ENCODE data around the gene RBM19. TPM values are rescaled to one million over a fixed set of nuclear protein-coding genes. Genes with fewer than 3 reads are reported as not detected.

RBM19 gene
- total RNA-seq, 1 donor from 2014 or later, result 15.7 TPM

DNA sequence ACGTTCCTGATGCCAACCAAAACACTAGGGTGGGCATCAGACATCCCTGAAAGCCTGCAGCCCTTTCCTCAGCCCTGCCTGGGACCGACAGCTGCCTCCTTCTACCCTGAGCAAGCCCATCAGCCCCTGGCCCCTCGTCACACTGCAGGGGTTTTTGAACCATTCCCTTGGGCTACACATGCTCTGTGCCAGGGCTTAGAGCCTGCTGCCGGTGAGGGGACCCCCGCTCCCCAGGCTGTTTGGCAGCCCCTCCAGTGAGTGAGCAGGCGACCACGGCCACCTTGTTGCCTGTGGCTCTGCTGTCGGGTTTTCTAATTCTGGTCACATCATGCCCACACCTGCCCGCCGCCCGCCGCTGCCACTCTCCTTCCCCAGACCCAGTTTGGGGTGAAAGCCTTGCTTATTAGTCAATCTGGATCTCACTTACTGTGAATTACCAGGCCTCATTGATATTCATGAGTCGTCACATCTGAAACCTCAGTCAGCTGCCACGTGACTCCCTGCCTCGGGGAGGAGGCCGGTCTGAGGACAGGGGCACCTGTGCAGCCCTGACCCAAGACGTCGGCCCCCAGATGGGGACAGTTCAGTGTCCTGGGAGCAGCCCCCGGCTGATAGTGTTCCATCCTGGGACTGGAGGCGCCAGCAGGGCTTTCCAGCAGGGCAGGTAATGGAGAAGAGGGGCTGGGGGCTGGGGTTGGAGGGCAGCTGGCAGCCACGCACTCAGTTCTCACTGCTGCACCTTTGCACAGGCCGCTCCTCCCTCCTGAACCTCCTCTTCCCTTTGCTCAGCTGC, 163.0 kb downstream of the RBM19 start:
- intact Hi-C loops (cut with DNase I), result no loop called here
- DNase-seq (ENCODE audit: low spot score), result no peak

DNA sequence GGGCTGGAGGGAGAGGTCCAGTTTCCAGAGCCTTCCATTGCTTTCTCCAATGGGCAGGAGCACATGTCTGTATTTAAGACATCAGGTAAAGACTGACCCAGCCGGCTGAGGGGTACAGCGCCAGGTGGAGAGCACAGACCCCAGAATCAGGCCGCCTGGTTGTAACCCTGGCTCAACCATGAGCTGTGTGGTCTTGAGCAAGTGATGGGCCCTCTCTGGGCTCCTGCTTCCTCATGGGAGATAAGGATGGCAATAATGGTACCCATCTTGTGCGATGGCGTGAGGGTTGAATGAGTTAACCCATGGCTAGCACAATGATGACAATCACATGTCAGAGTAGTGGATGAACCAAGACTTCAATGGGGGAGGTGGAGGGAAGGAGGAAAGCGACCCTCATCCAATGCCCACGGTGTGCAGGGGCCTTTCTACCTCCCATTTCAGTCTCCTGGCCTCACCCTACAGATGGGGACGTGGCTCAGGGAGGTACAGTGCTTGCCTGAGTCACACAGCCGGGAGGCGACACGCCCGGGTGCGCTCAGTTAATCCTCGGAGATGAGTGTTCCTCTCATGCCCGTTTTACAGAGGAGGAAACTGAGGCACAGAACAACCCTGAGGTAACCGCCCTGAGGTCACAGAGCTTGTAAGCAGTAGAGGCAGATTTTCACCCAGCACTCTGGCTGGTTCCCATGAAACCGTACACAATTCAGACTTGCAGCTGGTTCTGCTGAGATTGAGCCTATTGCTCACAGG, 163.9 kb downstream of the RBM19 start:
- intact Hi-C loops (cut with DNase I), result no loop called here

DNA sequence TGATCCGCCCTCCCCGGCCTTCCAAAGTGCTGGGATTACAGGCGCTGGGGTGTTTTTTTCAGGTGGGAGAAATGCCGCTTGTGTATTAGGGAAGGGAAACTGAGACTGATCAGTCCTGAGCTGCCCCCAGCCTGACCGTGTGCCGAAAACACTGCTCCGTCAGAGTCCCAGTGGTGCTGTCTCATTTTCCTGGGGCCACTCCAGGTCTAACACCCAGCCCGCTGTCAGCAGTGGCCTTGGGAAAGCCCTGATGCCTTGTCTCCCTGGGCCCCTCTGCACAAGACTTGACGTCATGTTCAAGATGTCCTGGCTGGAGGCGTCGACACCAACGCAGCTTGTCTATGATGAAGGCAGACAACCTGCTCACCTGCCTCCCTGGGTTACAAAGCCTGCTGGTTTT, 165.9 kb downstream of the RBM19 start:
- no peak for DNase-seq (ENCODE audit: low spot score)
- intact Hi-C loops (cut with DNase I), result no loop called here

More for the DNA sequence above, 163.9 kb downstream of the RBM19 start:
- DNase-seq (ENCODE audit: low spot score), result no peak

DNA sequence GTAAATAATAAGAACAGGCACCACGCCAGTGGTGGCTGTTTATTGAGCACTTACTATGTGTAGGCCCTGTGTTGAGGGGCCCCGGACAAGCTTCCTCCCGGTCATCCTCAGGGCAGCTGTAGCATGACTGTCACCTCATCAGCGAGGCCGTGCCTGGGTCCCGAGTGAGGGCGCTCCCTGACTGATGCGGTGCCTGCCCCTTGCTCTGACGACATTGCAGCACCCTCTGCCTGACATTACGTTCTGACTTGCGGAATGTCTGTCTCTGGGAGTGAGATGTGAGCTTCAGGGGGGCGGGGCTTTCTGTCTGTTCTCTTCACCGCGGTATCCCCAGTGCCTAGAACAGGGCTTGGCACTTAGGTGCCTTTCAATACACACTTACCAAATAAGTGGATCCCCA, 167.6 kb downstream of the RBM19 start:
- intact Hi-C loops (cut with DNase I), result no loop called here
- DNase-seq (ENCODE audit: low spot score), result no peak

DNA sequence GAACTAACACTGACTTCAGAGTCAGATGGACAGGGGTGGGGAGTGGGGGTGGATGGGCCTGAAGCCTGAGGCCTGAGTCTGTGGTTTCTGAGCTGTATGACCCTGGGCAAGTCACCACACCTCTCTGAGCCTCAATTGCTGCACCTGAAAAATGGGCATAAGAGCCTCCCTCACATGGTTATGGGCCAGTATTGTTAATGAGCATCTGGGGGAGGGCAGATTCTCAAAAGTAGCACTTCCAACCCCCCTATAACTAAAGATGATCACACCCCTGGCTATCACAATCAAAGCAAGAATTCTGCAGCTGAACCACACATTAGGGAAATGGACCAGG, 168.6 kb downstream of the RBM19 start:
- DNase-seq (ENCODE audit: low spot score), result no peak
- intact Hi-C loops (cut with DNase I), result no loop called here

DNA sequence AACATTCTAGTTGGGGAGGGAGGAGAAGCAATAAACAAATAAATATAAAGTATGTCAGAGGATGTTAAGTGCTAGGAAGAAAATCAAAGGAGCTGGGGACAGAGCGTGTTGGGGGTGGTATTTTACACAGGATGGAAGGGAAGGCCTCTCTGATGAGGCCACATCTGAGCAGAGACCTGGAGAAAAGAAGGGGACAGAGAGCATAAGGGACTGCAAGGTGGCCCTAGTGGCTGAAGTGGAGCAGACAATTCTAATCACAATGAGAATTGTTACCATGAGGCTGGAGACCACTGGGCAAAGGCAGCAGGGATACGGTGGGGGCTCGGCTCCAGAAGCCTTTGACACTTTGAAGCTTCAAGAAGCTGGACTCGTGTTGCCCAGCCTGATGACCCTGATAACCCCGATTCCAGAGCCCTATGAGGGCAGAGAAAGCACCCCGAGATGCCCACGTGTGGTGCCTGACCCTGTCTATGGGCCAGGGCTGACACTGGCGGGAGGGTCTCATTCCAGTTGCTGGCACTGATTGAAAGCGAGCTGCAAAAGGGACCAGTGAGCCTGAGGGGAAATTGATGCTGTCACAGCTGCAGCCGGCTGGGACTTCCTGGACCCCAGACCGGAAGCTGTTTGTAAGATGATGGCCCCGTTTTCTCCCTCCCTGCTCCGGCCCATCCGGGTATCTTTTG, 169.1 kb downstream of the RBM19 start:
- DNase-seq (ENCODE audit: low spot score), result no peak
- intact Hi-C loops (cut with DNase I), result no loop called here

DNA sequence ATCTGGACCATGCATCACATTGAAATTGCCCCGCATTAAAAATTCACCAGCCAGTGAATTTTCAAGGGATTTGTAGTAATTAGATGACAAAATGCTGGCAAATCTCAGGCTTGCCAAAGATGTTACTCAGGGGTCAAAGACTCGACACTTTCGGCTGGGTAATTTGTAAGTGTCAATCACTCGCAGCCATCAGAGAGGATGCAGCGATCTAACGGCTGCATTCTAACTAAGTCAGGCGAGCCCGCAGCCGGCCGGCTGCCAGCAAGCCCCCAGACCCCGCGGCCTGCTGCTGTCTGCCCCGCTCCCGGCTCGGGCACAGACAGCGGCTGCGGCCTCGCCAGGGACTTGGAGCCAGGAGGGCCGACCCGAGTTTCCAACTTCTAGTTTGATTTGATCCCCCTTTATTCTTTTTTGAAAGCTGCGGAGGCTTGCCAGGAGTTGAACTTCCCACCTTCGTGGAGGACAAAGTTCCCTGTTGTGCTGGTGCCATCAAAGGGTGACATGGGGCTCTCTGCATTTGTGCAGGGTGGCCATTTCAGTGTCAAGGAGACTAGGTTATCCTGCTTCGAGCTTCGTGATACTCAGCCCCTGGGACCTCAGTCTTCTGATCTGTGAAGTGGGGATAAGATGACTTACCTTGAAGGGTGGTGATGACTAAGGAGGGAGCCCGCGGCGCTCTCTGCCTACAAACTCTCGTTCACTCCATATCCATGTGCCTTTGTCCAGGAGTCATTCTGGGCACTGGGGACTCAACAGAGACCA, 169.9 kb downstream of the RBM19 start:
- DNase-seq (ENCODE audit: low spot score), result no peak
- intact Hi-C loops (cut with DNase I), result no loop called here

DNA sequence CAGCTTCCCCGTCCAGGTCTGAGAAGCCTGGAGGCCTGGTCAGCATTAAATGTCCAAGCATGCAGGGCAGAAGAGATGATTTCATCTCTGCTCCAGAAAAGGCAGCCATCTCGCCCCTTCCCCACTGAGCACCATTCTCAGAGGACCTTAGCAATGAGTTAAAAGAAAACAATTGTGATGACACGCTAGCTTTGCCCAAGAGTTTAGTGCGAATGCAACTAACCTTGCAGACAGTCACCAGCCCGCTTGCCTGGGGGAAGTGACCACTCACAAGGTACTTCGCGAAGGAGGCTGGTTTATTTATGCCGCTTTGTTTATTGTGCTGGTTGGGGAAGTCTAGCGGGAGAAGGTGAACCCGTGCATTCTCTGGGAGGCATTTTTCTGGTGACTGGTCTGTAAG, 170.7 kb downstream of the RBM19 start:
- intact Hi-C loops (cut with DNase I), result no loop called here
- no peak for DNase-seq (ENCODE audit: low spot score)

DNA sequence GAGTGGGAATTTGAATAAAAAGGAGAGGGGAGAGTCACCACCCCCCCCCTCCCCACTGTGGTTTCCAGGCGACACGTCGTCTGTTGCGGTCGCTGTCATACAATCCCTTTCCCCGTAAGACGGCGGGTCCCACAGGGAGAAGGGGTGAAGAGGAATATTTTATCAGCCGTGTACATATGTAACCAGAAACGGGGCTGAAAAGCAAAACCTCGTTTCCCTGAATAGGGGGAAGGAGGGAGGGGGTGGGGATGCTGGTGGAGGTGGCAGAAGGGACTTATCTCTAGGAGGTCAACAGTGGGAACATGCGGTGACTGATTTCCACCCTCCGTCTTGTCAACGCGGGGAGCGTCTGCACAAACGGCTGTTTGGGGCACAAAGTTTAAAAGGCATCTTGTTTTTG, 171.4 kb downstream of the RBM19 start:
- intact Hi-C loops (cut with DNase I), result no loop called here
- no peak for DNase-seq (ENCODE audit: low spot score)

DNA sequence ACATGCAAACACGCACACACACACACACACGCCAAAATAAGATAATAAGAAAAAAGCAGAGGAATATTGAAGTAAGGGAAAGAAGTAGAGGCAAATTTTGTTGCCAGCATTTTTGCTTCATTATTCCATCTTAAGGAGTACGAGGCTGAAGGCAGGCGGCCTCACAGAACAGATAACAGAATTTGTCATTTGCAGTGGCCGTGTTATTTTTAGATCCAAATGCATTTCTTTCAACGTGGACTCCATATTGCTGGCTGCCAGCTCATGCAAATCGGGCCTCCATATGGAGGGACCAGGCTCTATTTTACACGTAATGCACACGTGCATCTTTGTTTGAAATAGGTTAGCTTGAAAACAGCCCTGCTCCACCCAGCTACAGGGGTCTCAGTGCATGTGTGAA, 172.9 kb downstream of the RBM19 start:
- intact Hi-C loops (cut with DNase I), result no loop called here
- DNase-seq (ENCODE audit: low spot score), result no peak

DNA sequence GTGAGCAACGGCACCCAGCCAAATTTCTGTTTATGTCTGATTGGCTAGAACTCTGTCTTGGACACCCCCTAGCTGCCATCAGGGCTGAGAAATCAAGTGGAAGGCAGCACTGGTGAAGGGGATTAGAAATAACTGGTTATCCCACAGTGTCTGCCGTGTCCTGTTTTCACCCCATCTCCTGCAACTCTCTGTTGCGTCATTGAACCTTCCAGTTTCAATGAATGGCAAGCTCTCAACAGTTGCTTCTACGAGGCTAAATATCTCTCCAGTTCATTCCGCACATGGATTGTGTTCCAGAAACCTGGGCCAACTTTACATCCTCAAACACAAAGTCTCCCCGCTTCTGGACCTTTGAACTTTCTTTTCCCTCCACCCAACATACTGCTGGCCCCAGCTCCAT, 173.7 kb downstream of the RBM19 start:
- DNase-seq (ENCODE audit: low spot score), result no peak
- intact Hi-C loops (cut with DNase I), result no loop called here

DNA sequence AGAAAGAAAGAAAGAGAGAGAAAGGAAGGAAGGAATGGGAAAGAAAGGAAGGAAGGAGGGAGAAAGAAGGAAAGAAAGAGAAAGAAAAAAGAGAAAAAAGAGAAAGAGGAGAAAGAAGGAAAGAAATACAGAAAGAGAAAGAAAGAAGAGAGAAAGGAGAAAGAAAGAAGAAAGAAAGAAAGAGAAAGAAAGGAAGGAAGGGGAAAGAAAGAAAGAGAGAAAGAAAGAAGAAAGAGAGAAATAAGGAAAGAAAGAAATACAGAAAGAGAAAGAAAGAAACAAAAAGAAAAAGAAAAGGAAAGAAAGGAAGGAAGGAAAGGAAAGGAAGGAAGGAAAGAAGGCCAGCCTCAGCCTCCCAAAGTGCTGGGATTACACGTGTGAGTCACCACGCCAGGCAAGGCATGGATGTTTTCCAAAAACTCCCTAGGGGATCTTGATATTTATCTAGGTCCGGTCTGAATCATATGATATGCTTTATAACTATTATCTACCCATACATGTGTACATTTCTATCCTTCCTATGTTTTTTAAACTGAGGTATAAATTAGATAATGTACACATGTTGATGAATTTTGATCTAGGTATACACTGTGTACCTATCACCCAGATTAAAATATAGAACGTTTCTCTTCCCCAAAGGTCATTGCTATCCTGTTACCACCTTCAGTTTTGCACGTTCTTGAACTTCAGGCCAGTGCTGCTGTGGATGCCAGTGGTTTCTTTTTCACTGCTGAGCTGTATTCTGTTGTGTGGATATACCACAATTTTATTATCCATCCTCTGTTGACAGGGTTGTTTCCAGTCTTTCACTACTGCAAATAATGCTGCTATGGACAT, 177.9 kb downstream of the RBM19 start:
- intact Hi-C loops (cut with DNase I), result no loop called here
- no peak for DNase-seq (ENCODE audit: low spot score)

DNA sequence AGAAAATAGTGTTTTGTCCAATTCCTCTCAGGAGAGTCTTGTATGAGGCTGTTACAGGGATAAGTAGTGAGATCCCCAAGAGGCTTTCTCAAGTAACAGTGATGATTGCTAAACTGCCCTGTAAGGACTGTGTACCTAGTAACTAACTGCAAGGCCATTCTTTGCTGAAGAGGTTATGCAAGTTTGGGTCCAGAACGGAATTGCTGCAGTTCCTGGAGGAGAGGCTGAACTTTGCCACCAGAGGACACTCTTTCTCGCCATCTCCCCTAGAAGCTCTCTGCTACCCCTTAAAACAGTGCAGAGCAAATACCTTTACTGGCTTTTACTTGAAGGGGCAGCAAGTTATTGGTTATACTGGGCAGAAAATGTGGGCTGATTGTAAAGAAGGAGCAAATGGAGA, 180.0 kb downstream of the RBM19 start:
- intact Hi-C loops (cut with DNase I), result no loop called here
- no peak for DNase-seq (ENCODE audit: low spot score)

DNA sequence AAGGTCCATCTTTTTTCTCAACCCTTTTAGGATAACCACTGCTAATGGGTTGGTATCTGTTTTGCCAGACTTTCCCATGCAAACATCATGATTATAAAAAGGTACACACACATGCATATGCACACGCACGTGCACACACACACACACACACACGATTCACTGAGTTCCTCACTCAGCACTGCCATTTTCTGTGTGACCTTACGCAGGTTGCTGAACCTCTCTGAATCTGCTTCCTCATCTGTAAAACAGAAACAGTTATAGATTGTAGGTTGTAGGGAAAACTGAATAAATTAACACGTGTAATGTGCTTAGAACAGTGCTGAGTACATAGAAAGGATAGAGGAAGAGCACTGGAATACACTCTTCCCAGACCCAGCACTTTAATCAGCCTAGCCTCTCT, 182.3 kb downstream of the RBM19 start:
- DNase-seq (ENCODE audit: low spot score), result no peak
- intact Hi-C loops (cut with DNase I), result no loop called here

DNA sequence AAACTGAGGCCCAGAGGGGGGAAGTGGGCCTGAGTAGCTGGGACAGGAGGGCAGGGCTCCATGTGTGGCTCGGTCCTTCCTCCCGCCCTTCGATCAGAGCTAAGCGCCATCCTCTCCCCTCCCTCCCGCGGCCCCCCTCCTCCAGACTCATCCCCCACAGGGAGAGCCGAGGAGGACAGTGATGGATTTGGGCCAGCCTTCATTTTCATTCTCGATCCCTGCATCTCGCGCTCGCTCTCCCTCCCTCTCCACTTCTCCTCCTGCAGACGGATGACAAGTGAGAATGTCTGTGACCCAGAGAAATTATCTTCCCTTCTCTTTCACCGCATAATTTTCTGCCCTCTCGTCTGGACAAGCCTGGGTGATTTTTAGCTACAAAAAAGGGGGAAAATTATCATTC, 183.3 kb downstream of the RBM19 start:
- DNase-seq (ENCODE audit: low spot score), result no peak
- intact Hi-C loops (cut with DNase I), result no loop called here

DNA sequence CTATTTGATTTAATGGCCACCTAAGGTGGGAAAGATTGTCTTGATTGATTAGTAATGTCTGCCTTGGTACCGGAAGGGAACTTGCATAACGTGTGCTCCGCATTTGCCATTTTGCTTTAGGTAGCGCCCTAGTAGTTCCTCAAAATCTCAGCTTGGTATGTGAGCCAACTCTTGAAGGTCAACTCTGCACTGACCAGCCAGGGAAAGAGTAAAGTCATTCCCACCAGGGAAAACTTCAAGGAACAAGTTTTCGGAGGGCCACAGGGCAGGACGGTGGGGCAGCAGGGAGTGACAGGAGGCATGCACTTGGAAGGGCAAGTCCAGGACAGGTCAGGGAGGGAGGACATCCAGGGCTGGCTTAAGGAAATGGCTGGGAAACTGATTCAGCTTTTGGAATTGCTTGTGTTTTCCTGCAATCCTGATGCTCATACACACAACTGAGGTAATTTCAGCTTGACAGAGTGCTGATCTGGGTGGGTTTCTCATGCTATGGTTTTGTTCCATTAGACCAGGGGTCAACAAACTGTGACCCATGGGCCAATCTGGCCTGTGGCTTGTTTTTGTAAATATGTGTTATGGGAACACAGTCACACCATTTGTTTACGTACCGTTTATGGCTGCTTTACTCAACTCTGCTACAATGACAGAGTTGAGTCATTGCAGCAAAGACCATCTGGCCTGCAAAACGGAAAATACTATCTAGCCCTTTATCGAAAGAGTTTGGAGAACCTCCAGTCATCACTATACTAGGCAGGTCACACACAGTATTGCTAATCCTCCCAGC, 184.5 kb downstream of the RBM19 start:
- intact Hi-C loops (cut with DNase I), result no loop called here
- DNase-seq (ENCODE audit: low spot score), result no peak

DNA sequence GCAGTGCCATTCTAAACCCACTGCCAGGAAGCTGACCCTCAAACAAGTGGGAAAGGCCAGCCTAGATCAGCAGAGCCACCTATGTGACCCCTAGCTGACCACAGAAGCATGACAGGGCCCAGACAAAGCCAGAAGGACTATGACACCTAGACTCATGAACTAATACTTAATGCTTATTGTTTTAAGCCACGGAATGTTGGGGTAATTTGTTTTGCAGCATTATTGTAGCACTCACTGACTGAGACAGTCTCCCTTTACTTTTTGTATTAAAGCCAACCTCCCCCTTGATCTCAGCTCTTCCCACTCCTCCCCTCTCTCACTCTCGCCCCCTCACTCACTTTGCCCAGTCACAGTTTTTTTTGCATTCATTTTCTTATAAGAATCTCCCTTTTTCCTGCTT, 186.4 kb downstream of the RBM19 start:
- intact Hi-C loops (cut with DNase I), result no loop called here
- DNase-seq (ENCODE audit: low spot score), result no peak

DNA sequence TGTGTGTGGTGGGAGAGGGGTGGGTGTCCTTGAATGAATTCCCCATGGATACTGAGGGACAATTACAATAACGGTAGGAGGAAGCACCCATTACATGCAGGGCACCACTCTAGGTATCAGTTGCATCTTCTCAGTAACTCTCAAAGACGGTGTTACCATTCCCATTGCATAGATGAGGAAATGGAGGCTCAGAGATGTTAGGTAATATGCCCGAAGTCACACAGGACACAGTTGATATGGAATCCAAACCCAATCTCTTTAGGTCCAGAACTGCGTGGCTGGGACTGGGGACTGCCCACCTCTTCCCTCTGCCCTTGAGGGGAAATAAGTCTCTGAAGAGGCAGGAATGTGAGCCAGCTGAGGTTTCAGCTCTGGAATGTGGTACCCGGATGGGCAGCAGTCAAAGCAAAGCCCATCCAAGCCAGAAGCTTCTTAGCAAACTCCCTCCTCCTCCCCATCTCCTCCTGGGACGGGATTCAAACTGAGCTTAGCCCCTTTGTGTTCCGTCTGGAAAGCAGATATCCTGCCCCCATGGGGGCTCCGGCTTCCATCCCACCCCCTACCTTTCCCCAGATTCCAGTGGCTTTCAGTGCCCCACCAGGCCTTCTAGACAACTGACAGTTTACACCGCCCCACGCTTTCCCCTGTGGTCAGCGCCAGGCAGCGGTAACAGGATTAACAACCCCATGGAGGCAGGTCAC, 187.5 kb downstream of the RBM19 start:
- intact Hi-C loops (cut with DNase I), result no loop called here
- DNase-seq (ENCODE audit: low spot score), result no peak
